PC-3 (cell line): ENCODE results near the gene LEKR1. TPM values are rescaled to one million over a fixed set of nuclear protein-coding genes. Genes with fewer than 3 reads are reported as not detected.

Experiments used
- ATAC-seq: fragments of 200-7000 bp; cut with Tn5 transposase; 2 replicates; pipeline ENCODE4 v1.9.1; 2020; ENCODE audit warnings: mild to moderate bottlenecking, moderate library complexity
- BruUV-seq: library from RNA; stranded (reverse); fragments of 400-500 nt; replicated peaks from 2 replicates; lab custom pipeline; 2021; lab: Mats Ljungman, UMichigan
- CTCF ChIA-PET: fragments of 300-600 bp; sonication (Branson Sonifier 250); formaldehyde crosslinking; loops from one replicate; lab custom pipeline; 2022; ENCODE audit warnings: antibody characterized with exemption; lab: Charles Lee
- POLR2A ChIA-PET: fragments of 300-600 bp; sonication (Branson Sonifier 250); formaldehyde crosslinking; loops from one replicate; lab custom pipeline; 2022; ENCODE audit warnings: antibody characterized with exemption; ENCODE audit not compliant: unreplicated experiment; lab: Charles Lee
- DNase-seq: peaks from one replicate; pipeline ENCODE4 v3.0.0-alpha.2; 2015
- H2AFZ ChIP-seq: fragments of 300-600 bp; sonication (generic); 2 replicates; pipeline ENCODE4 v1.6.0; 2016; ENCODE audit warnings: antibody characterized with exemption, low read length
- H3F3A ChIP-seq: fragments of 300-600 bp; sonication (generic); one replicate; pipeline ENCODE4 v1.6.0; 2017; ENCODE audit warnings: antibody characterized with exemption, low read length, control low read depth, mild to moderate bottlenecking; ENCODE audit not compliant: unreplicated experiment
- H3K27ac ChIP-seq: fragments of 300-600 bp; sonication (generic); 2 replicates; pipeline ENCODE4 v1.5.1; 2016; ENCODE audit warnings: mild to moderate bottlenecking, low read length
- H3K27me3 ChIP-seq: fragments of 300-600 bp; sonication (generic); 2 replicates; pipeline ENCODE4 v1.6.1; 2016; ENCODE audit warnings: low read length, mixed read lengths
- H3K36me3 ChIP-seq: fragments of 300-600 bp; sonication (generic); 2 replicates; pipeline ENCODE4 v1.6.1; 2016; ENCODE audit warnings: low read depth, mixed run types, low read length, mixed read lengths
- H3K4me1 ChIP-seq: fragments of 300-600 bp; sonication (generic); 2 replicates; pipeline ENCODE4 v1.5.1; 2016; ENCODE audit warnings: low read length; ENCODE audit not compliant: insufficient read depth
- H3K4me2 ChIP-seq: fragments of 300-600 bp; sonication (generic); 2 replicates; pipeline ENCODE4 v1.6.0; 2016; ENCODE audit warnings: low read length
- H3K4me3 ChIP-seq: fragments of 300-600 bp; sonication (generic); 2 replicates; pipeline ENCODE4 v1.5.1; 2016; ENCODE audit warnings: mild to moderate bottlenecking, low read length, mixed read lengths
- H3K79me2 ChIP-seq: fragments of 300-600 bp; sonication (generic); 2 replicates; pipeline ENCODE4 v1.6.1; 2017; ENCODE audit warnings: low read length, mixed read lengths
- H3K9ac ChIP-seq: fragments of 300-600 bp; sonication (generic); 2 replicates; pipeline ENCODE4 v1.6.0; 2016; ENCODE audit warnings: mild to moderate bottlenecking, low read length
- H3K9me2 ChIP-seq: fragments of 300-600 bp; sonication (generic); replicated peaks from 2 replicates; pipeline ENCODE4 v1.6.1; 2016; ENCODE audit warnings: mixed run types, low read length, mixed read lengths
- H3K9me3 ChIP-seq: fragments of 300-600 bp; sonication (generic); 2 replicates; pipeline ENCODE4 v1.6.1; 2016; ENCODE audit warnings: low read length, mixed read lengths
- H4K20me1 ChIP-seq: fragments of 300-600 bp; sonication (generic); 2 replicates; pipeline ENCODE4 v1.6.1; 2016; ENCODE audit warnings: low read length, mixed read lengths
- CTCF ChIP-seq: fragments of 300-600 bp; sonication (generic); conservative IDR thresholded peaks from 2 replicates; pipeline ENCODE4 v1.5.1; 2017; ENCODE audit warnings: antibody characterized with exemption, low read depth, mild to moderate bottlenecking, low read length
- EZH2 ChIP-seq: fragments of 300-600 bp; sonication (generic); IDR thresholded peaks from one replicate; pipeline ENCODE4 v1.6.1; 2017; ENCODE audit warnings: antibody characterized with exemption, mild to moderate bottlenecking, low read length; ENCODE audit not compliant: unreplicated experiment
- EZH2phosphoT487 ChIP-seq: fragments of 300-600 bp; sonication (generic); IDR thresholded peaks from 2 replicates; pipeline ENCODE4 v1.6.1; 2018; ENCODE audit warnings: mild to moderate bottlenecking, antibody characterized with exemption, low read length, borderline replicate concordance
- intact Hi-C: fragments of 100-400 bp; cut with micrococcal nuclease; formaldehyde crosslinking; loops from 2 replicates; pipeline ENCODE4 v1.9.0; 2023
- total RNA-seq: library from RNA; depleted of rRNA; stranded (reverse); fragments of >200 nt; gene quantifications from 2 replicates; pipeline ENCODE4 v1.2.3, GENCODE V29; 2014

Gene LEKR1
- total RNA-seq, 1 experiment from 2014 or later = 0.15 TPM

- Histone ChIP-seq H3K79me2 (no peaks in the 10 kb centered on the region), H3K27me3 (no peaks in the 10 kb centered on the region), H3K9me2 (no peaks in the 10 kb centered on the region), H3K36me3 (no peaks in the 10 kb centered on the region), H3K9ac (no peak overlapping the region), H3K4me1 (no peaks in the 10 kb centered on the region), H3K4me3 (no peak overlapping the region), H3K27ac (no peak overlapping the region), H4K20me1 (no peaks in the 10 kb centered on the region), H3K4me2 (no peak overlapping the region), H2AFZ (no peak overlapping the region), H3K9me3 (no peaks in the 10 kb centered on the region), H3F3A (no peaks in the 10 kb centered on the region)
- POLR2A ChIA-PET = no interaction called here
- DNase-seq (no peak), ATAC-seq (no peak)
- intact Hi-C loops = no loop called here
- TF ChIP-seq EZH2 (no peak), EZH2phosphoT487 (no peak), CTCF (no peak)
- no TSS peak for BruUV-seq
- CTCF ChIA-PET = no interaction called here
These were observed 203.2 kb downstream of the LEKR1 start for GRCh38 chr3:157029365-157029790.

- H3K36me3 ChIP-seq = no peaks in the 10 kb centered on the region
- no peaks in the 10 kb centered on the region for H3K27me3 ChIP-seq
- H2AFZ ChIP-seq = no peak overlapping the region
- DNase-seq (no peak), ATAC-seq (no peak)
- no peaks in the 10 kb centered on the region for H4K20me1 ChIP-seq
- H3K4me2 ChIP-seq = no peak overlapping the region
- no peaks in the 10 kb centered on the region for H3F3A ChIP-seq
- no peaks in the 10 kb centered on the region for H3K9me3 ChIP-seq
- CTCF ChIA-PET = no interaction called here
- no peak overlapping the region for H3K27ac ChIP-seq
- no peak for TF ChIP-seq CTCF
- intact Hi-C loops = no loop called here
- POLR2A ChIA-PET = interaction anchor here (0.5 kb wide), 1 partner anchor 35 kb away, joined by 3 read pairs; no protein-coding TSS in a partner anchor
- H3K9ac ChIP-seq = no peak overlapping the region
- no peaks in the 10 kb centered on the region for H3K4me1 ChIP-seq
- no peak overlapping the region for H3K4me3 ChIP-seq
- no peaks in the 10 kb centered on the region for H3K79me2 ChIP-seq
- no peaks in the 10 kb centered on the region for H3K9me2 ChIP-seq
- BruUV-seq = no TSS peak
These were observed 204.6 kb downstream of the LEKR1 start for GRCh38 chr3:157030712-157031111.

- no peak overlapping the region for H3K9ac ChIP-seq
- CTCF ChIA-PET = no interaction called here
These were observed 206.8 kb downstream of the LEKR1 start for GRCh38 chr3:157033001-157033400.

More at GRCh38 chr3:157033001-157033400, 206.8 kb downstream of the LEKR1 start:
- Histone ChIP-seq H3K4me2 (no peak overlapping the region), H4K20me1 (no peaks in the 10 kb centered on the region), H3K36me3 (no peaks in the 10 kb centered on the region), H2AFZ (no peak overlapping the region), H3K27me3 (no peaks in the 10 kb centered on the region), H3K4me1 (no peaks in the 10 kb centered on the region), H3K27ac (no peak overlapping the region), H3K79me2 (no peaks in the 10 kb centered on the region), H3K4me3 (no peak overlapping the region), H3K9me3 (no peaks in the 10 kb centered on the region), H3K9me2 (no peaks in the 10 kb centered on the region), H3F3A (no peaks in the 10 kb centered on the region)
- intact Hi-C loops = no loop called here
- TF ChIP-seq EZH2 = no peak
- TF ChIP-seq CTCF = no peak
- TF ChIP-seq EZH2phosphoT487 = no peak
- no peak for ATAC-seq
- POLR2A ChIA-PET = no interaction called here
- DNase-seq = no peak
- no TSS peak for BruUV-seq
